ENCODE data around the gene XPC. TPM values are rescaled to one million over a fixed set of nuclear protein-coding genes. Genes with fewer than 3 reads are reported as not detected.

XPC gene
- total RNA-seq, 2 experiments from 2014 or later = 22.7 to 38.6 TPM

- Histone ChIP-seq H3K4me3 (ENCODE audit: low read depth, low read length, poor library complexity, severe bottlenecking) (peak overlapping the region; percentile 93), H3K27ac (ENCODE audit: low read depth, low read length, poor library complexity, severe bottlenecking) (peak overlapping the region; percentile 69), H3K9me3 (ENCODE audit: low read length) (no peaks in the 10 kb centered on the region), H3K36me3 (ENCODE audit: insufficient read depth, low read length) (peaks cover 46% of the 10 kb centered on the region), H3K79me2 (ENCODE audit: insufficient read depth, low read depth, low read length) (peaks cover 51% of the 10 kb centered on the region), H3K4me1 (ENCODE audit: insufficient read depth, low read length, poor library complexity, severe bottlenecking) (peaks cover 31% of the 10 kb centered on the region), H3K9me2 (ENCODE audit: insufficient read depth, low read length) (no peaks in the 10 kb centered on the region), H2AFZ (ENCODE audit: low read length) (peak overlapping the region; percentile 55), H4K20me1 (ENCODE audit: insufficient read depth, low read length) (no peaks in the 10 kb centered on the region), H3K4me2 (ENCODE audit: low read length) (peak overlapping the region; percentile 84)
- peak; percentile 86 for DNase-seq (ENCODE audit: low spot score)
- TF ChIP-seq EZH2phosphoT487 (IDR thresholded peaks at IDR 0.05; ENCODE audit: borderline replicate concordance, low read depth, low read length) = no peak
- no peak for TF ChIP-seq CTCF (conservative IDR thresholded peaks at IDR 0.05; ENCODE audit: low read length)
- intact Hi-C loops (cut with micrococcal nuclease; ENCODE audit: unreplicated experiment) = loop anchor here (1.0 to 10.0 kb wide), 4 partner anchors 54 to 823 kb away; partner anchors contain the start of genes LSM3, NR2C2 and XPC
- ChIA-PET POLR2A (interaction anchor here (0.8 to 3.7 kb wide), 6 partner anchors 13 to 80 kb away, joined by 4 to 20 read pairs (median 5); partner anchors contain the start of genes LSM3 and XPC), CTCF (ENCODE audit: unreplicated experiment) (interaction anchor here (0.6 kb wide), 1 partner anchor 526 kb away, joined by 4 read pairs; no protein-coding TSS in a partner anchor)
- no TSS peak for BruUV-seq (replicated peaks)
Measured at GRCh38 chr3:14124223-14124614, 54.2 kb downstream of the XPC start.

GRCh38 chr3:14123308-14124222, 54.8 kb downstream of the XPC start:
- intact Hi-C loops (cut with micrococcal nuclease; ENCODE audit: unreplicated experiment) = loop anchor here (1.0 to 10.0 kb wide), 4 partner anchors 55 to 824 kb away; partner anchors contain the start of genes LSM3, NR2C2 and XPC
- CTCF ChIA-PET (ENCODE audit: unreplicated experiment) = interaction anchor here (0.6 to 1.3 kb wide), 2 partner anchors 55 to 527 kb away, joined by 3 to 4 read pairs; partner anchors contain the start of genes LSM3 and XPC
- H3K4me3 ChIP-seq (ENCODE audit: low read depth, low read length, poor library complexity, severe bottlenecking) = peak overlapping the region; percentile 93
- H3K27ac ChIP-seq (ENCODE audit: low read depth, low read length, poor library complexity, severe bottlenecking) = peak overlapping the region; percentile 69
- TF ChIP-seq EZH2phosphoT487 (IDR thresholded peaks at IDR 0.05; ENCODE audit: borderline replicate concordance, low read depth, low read length) (no peak), CTCF (conservative IDR thresholded peaks at IDR 0.05; ENCODE audit: low read length) (peak; percentile 67)
- H3K79me2 ChIP-seq (ENCODE audit: insufficient read depth, low read depth, low read length) = peaks cover 52% of the 10 kb centered on the region
- H4K20me1 ChIP-seq (ENCODE audit: insufficient read depth, low read length) = no peaks in the 10 kb centered on the region
- H3K4me1 ChIP-seq (ENCODE audit: insufficient read depth, low read length, poor library complexity, severe bottlenecking) = peaks cover 31% of the 10 kb centered on the region
- peak overlapping the region; percentile 84 for H3K4me2 ChIP-seq (ENCODE audit: low read length)
- H3K9me3 ChIP-seq (ENCODE audit: low read length) = no peaks in the 10 kb centered on the region
- peak; percentile 36 for DNase-seq (ENCODE audit: low spot score)
- POLR2A ChIA-PET = interaction anchor here (0.6 to 3.7 kb wide), 7 partner anchors 12 to 271 kb away, joined by 3 to 20 read pairs (median 4); partner anchors contain the start of genes LSM3 and XPC
- BruUV-seq (replicated peaks) = TSS peak; percentile 59
- H2AFZ ChIP-seq (ENCODE audit: low read length) = peak overlapping the region; percentile 55
- H3K36me3 ChIP-seq (ENCODE audit: insufficient read depth, low read length) = peaks cover 47% of the 10 kb centered on the region
- no peaks in the 10 kb centered on the region for H3K9me2 ChIP-seq (ENCODE audit: insufficient read depth, low read length)

Measured in OCI-LY7 (cell line).